ENCODE measurements around the gene ZNF614.
"Not testable (repeated sequence)": the region's sequence is repeated elsewhere in the genome, so short reads cannot be mapped to it uniquely, and the experiment has no call there.

Gene ZNF614

DNA sequence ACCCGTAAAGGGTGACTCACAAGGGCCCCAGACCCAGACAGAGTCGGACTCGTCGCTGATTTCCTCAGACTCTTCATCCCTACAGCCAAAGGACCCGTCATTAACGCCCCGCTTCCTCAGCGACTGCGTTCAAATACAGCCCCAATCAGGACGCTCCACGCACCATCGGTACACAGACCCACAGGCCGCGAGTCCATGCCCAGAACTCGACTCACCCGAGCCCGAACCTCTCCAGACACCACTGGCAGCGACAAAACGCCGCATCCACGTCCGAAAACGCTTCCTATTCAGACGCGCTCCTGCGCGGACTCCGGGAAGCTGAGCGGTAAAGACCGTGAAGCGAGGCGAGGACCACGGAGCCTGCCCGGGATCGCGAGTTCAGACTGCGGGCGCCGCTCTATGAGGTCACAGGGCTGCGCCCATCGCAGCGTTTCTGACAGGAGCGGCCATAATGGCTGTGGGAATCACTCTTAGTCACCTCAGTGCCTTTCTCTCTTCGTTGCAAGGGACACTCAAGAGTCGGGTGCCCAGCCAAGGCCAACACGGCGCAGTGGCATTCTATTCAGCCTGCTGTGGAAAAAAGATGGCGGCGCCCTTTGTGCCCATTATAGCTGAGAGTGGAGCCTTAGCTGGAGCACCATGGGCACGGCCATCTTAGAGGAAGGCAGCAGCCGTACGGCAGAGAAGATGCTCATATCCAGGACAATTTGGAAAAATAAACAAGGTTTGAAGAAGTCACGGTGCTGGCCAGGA lies at the start of gene ZNF614:
ZNF614 (minus strand) TSS at position 353 of the 753 bp plus-strand sequence. CDS start 2,634 bp downstream, outside the sequence.
- peak; percentile 69 to 71 for DNase-seq (ENCODE audit: low read depth in 2 of 2)

DNA sequence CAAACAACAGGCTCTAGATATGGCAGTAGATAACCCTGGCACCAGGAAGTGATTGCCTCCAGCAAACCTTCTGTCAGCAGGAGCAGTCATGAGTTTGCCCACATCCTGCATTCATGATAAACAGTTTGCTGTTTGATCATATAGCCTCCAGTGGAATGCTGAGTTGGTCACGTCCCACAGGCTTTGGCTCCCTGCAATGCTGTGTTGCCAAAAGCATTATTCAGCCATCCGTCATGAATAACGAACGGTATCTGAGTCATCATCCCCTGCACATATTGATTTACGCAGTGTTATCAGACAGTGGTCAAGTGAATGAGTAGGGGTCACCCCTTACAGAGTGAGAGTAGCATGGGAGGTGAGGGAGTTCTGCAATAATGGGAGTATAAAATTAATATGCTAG lies 42.3 kb upstream of the ZNF614 start:
- no peak for DNase-seq (ENCODE audit: low read depth in 2 of 2)

DNA sequence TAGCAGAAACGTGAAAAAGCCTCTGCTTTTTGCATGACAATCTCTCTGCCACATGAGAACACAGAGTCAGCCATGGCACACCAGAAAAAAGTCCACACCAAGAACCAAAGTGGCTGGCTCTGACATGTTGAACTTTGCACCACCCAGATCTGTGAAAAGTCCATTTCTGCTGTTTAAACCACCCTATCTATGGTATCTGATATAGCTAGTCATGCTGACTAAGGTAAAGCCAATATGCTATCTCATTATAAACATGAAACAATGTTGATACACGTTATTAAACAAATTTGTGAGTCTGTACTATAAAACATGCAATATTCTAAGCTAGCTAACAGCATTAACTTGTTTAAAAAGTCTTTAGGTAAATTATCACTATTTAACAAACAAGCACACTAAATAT lies 41.5 kb upstream of the ZNF614 start:
- no peak for DNase-seq (ENCODE audit: low read depth in 2 of 2)

GRCh38 chr19:52066258-52066863 lies 38.2 kb upstream of the ZNF614 start:
- no peak for DNase-seq (ENCODE audit: low read depth in 2 of 2)

- DNase-seq (ENCODE audit: low read depth in 2 of 2): no peak
Measured at GRCh38 chr19:52065399-52065798, 37.2 kb upstream of the ZNF614 start.

DNA sequence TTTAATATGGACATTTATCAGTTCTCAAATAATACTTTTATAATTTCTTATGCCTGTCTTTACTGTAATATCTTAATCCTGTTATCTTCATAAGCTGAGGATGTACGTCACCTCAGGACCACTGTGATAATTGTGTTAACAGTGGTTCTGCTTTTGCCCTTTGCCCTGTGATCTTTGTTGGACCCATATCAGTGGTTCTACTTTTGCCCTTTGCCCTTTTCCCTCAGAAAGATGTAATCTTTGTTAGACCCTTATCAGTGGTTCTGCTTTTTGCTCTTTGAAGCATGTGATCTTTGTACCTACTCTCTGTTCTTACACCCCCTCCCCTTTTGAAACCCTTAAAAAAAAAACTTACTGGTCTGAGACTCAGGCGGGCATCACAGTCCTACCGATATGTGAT lies 28.3 kb upstream of the ZNF614 start:
- DNase-seq (ENCODE audit: low read depth in 2 of 2): not testable (repeated sequence)

GRCh38 chr19:52051736-52052135 lies 23.6 kb upstream of the ZNF614 start:
- DNase-seq (ENCODE audit: low read depth in 2 of 2): not testable (repeated sequence)

- peak; percentile 64 to 72 for DNase-seq (ENCODE audit: low read depth in 2 of 2)
Measured at GRCh38 chr19:52048555-52049501, 20.6 kb upstream of the ZNF614 start, which contains the start of gene ZNF432. Gene ZNF432, minus strand, starts transcription at chr19:52048838. Its CDS starts 1,970 bp downstream, at chr19:52046868.

DNA sequence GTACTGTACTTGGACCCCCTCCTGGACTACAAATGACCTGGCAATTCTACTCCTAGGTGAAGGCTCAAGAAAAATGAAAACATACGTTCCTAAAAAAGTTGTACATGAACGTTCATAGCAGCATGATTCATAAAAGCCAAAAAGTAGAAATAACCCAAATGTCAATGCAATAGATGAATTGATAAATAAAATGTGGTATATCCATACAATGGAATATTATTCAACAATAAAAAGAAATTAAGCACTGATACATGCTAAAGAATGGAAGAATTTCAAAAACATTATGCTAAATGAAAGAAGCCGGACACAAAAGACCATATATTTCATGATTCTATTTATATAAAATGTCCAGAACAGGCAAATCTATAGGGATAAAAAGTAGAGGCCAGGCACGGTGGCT lies 11.0 kb upstream of the ZNF614 start:
- no peak for DNase-seq (ENCODE audit: low read depth in 2 of 2)

GRCh38 chr19:52034051-52034728 lies 6.0 kb upstream of the ZNF614 start:
- DNase-seq (ENCODE audit: low read depth in 2 of 2): no peak

- no peak for DNase-seq (ENCODE audit: low read depth in 2 of 2)
Measured at GRCh38 chr19:52028780-52029123, 573 bp upstream of the ZNF614 start.

GRCh38 chr19:52026255-52026990 lies 1.8 kb downstream of the ZNF614 start:
- DNase-seq (ENCODE audit: low read depth in 2 of 2): not testable (repeated sequence)

GRCh38 chr19:52024478-52024877 lies 3.7 kb downstream of the ZNF614 start:
- not testable (repeated sequence) for DNase-seq (ENCODE audit: low read depth in 2 of 2)

DNA sequence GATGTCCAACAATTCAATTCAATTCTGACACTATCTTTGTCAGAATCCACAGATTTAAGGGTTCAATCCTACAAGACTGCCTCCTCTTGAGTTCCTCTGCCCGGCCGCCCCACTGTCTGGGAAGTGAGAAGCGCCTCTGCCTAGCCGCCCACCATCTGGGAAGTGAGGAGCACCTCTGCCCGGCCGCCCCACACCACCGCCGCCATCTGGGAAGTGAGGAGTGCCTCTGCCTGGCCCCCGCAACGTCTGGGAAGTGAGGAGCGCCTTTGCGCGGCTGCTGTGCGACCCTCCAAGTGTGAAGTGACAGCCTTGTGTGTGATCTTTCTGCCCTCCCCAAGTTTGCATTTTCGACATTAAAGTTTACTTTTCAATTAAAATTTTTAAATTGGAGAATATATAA lies 6.0 kb downstream of the ZNF614 start:
- DNase-seq (ENCODE audit: low read depth in 2 of 2): no peak

- DNase-seq (ENCODE audit: low read depth in 2 of 2): no peak
Measured at GRCh38 chr19:52020506-52020905, 7.7 kb downstream of the ZNF614 start.

- DNase-seq (ENCODE audit: low read depth in 2 of 2): no peak
Measured at GRCh38 chr19:52010674-52011073, 17.5 kb downstream of the ZNF614 start.

- peak; percentile 73 to 74 for DNase-seq (ENCODE audit: low read depth in 2 of 2)
Measured at GRCh38 chr19:52007806-52008557, 20.2 kb downstream of the ZNF614 start, which contains the start of gene ZNF615. Gene ZNF615, minus strand, starts transcription at chr19:52008211. Its CDS starts 4,500 bp downstream, at chr19:52003711.

- no peak for DNase-seq (ENCODE audit: low read depth in 2 of 2)
Measured at GRCh38 chr19:52007451-52007805, 20.8 kb downstream of the ZNF614 start.

DNA sequence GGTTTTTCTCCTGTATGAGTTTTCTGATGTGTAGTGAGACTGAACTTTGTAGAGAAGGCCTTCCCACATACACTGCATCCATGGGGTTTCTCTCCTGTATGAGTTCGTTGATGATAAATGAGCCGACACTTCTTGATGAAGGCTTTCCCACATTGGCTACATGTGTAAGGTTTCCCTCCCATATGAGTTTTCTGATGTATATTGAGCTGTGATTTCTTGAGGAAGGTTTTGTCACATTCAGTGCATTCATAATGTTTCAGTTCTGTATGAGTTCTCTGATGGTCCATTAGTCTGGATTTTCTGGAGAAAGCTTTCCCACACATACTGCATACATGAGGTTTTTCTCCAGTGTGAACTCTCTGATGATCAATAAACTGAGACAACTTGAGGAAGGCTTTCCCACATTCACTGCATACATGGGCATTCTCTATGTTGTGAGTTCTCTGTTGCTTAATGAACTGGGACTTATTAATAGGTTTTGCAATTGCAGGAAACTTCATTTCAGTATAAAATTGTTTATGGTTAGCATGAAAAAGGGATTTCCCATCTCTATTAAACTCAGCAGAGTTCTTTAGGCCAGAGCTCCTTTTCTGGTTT lies 34.0 kb downstream of the ZNF614 start:
- DNase-seq (ENCODE audit: low read depth in 2 of 2): no peak

DNA sequence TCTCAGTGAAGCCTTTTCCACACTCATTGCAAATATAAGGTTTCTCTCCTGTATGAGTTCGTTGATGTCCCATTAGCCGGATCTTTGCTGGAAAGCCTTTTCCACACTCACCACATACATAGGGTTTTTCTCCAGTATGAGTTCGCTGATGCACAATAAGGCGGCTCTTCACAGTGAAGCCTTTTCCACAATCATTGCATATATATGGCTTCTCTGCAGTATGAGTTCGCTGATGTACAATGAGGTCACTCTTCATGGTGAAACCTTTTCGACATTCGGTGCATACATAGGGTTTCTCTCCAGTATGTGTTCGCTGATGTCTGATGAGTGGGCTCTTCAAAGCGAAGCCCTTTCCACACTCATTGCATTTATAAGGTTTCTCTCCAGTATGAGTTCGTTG lies 34.8 kb downstream of the ZNF614 start:
- DNase-seq (ENCODE audit: low read depth in 2 of 2): no peak

All from stimulated activated CD8-positive, alpha-beta memory T cell treated with anti-CD3 and anti-CD28 coated beads, Interleukin-15, amount 100 ng/mL, for 4 hours (primary cell).